HG03025 (cell line): ENCODE data around the gene C11orf58.
A peak's percentile ranks its signal among the peaks of the same experiment; 100 is the strongest.

Experiments used
- ATAC-seq: cut with Tn5 transposase; IDR thresholded peaks from one replicate; pipeline ENCODE4 v1.9.1; 2021; ENCODE audit warnings: mild to moderate bottlenecking, moderate library complexity; ENCODE audit not compliant: unreplicated experiment, low FRiP score

Gene C11orf58

DNA sequence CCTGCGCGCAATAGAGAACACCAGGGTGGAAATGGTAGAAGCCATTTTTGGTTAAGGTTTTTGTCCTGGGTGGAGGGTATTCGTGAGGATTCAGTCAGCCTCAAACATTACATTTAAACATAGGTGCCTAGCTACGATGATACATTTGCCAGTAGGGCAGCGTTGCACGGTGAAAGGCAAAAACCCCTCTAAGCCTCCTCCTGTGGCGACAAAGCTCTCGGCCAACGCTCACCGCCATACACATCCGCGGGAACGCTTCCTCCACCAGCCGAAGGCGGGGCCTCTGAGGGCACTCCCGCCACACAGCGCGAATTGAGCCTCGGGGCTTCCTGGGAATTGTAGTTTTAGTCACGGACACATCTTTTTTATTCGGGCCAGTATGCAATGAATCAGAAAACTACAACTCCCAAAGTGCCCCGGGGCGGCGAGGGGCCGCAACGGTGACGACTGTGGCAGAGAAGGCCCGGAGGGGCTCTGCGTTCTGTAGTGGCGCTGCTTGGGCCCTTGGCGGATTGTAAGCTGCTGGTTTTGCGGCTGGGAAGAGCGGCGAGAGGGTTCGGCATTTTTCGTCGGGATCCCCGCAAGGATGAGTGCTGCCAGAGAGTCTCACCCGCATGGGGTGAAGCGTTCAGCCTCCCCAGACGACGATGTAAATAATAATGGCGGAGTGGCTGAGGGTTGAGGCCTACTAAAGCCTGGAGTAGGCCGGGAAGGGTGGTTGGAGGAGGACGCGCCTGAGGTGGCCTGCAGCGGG lies at the start of gene C11orf58:
TSS of gene C11orf58 (plus strand) at position 455 of the 754 bp plus-strand sequence. CDS start at position 587, 132 bp downstream.
- peak; percentile 97 for ATAC-seq

DNA sequence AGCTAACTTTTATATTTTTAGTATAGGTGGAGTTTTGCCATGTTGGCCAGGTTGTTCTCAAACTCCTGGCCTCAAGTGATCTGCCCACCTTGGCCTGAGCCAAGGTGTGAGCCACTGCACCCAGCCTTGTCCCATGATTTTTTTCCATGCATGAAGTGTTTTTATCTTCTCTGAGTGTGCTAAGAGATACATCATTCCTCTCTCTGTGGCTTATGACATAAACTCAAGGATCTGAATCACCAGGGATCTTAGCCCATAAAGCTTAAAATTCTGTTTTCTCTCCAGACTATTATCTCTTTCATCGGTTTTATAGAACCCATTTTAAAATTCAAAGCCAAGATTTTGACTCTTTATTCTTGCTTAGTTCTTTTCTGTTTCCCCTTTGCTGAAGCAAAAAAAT lies 48.4 kb upstream of the C11orf58 start:
- no peak for ATAC-seq

DNA sequence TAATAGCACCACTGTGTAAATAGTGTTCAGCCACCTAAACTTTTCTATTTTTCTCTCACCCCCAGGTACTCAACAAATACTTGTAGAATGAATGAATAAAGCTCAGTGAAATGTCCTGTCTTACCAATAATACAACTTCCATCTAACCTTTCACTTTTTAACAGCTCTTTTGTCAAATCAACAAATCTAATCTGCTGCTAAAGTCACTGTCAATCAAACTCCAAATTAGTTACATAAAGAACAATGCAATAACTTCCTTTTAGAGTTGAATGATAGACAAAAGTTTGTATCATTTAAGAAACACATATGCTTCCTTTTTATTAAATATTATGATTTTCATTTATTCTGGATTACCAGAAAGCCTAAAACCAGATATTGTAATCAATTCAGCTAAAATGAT lies 34.7 kb upstream of the C11orf58 start:
- ATAC-seq = no peak

DNA sequence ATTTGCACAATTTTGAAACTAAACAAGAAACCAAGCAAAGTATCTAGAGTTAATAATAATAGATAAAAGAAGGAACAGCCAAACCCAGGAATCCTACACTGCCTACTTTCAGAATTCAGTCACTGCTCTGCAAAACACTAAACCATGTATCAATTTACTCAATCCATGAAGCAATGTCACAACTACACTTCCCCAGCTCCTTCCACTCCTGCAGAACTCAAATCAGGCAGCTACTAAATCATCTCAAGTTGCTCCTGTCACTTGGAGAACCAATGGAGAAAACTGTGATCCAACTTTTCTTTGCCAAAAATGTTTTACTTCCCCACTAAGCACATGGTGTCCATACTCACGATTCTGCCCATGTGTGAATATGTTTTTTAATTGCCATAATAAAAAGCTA lies 24.9 kb upstream of the C11orf58 start:
- no peak for ATAC-seq

DNA sequence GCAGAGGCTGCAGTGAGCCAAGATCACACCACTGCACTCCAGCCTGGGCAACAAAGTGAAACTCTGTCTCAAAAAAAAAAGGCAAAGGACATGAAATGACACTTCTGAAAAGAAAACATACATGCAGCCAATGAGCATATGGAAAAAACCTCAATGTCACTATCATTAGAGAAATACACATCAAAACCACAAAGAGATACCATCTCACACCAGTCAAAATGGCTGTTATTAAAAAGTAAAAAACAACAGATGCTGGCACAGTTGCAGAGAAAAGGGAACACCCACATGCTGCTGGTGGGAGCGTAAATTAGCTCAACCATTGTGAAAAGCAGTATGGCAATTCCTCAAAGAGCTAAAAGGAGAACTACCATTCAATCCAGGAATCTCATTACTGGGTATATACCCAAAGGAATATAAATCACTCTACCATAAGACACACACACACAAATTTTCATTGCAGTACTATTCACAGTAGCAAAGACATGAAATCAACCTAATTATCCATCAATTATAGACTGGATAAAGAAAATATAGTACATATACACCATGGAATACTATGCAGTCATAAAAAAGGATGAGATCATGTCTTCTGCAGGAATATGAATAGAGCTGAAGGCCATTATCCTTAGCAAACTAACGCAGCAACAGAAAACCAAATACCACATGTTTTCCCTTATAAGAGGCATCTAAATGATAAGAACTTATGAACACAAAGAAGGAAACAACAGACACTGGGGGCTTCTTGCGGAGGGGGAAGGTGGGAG lies 15.7 kb upstream of the C11orf58 start:
- ATAC-seq = no peak

DNA sequence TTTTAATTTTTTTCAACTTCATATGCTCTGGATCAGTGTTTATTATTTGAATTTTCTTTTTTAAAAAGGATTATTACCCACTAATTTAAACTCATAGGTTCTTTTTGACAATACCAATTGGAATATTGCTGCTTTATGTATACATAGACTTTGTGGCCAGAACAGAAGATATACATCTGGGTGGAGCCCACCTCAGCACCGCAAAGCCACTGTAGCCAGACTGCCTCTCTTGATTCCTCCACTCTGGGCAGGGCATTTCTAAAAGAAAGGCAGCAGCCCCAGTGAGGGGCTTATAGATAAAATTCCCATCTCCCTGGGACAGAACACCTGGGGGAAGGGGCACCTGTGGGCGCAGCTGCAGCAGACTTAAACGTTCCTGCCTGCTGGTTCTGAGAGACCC lies 10.6 kb upstream of the C11orf58 start:
- ATAC-seq = no peak

DNA sequence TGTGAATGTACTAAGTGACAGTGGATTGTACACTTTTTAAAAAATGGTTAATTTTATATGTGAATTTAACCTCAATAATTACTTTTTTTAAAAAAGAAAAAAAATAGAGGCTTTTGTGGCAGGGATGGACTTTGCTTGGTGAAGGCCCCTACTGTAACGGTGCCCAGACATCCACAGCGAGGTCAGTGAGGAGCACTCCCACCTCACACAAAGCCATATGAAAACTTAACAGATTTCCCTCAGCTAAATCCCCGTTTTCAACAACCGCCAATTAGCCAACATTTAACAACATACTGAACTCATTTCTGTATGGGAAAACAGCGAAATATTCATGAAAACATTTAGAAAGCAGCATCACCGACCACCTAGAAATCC lies 642 bp upstream of the C11orf58 start:
- peak; percentile 8 for ATAC-seq

DNA sequence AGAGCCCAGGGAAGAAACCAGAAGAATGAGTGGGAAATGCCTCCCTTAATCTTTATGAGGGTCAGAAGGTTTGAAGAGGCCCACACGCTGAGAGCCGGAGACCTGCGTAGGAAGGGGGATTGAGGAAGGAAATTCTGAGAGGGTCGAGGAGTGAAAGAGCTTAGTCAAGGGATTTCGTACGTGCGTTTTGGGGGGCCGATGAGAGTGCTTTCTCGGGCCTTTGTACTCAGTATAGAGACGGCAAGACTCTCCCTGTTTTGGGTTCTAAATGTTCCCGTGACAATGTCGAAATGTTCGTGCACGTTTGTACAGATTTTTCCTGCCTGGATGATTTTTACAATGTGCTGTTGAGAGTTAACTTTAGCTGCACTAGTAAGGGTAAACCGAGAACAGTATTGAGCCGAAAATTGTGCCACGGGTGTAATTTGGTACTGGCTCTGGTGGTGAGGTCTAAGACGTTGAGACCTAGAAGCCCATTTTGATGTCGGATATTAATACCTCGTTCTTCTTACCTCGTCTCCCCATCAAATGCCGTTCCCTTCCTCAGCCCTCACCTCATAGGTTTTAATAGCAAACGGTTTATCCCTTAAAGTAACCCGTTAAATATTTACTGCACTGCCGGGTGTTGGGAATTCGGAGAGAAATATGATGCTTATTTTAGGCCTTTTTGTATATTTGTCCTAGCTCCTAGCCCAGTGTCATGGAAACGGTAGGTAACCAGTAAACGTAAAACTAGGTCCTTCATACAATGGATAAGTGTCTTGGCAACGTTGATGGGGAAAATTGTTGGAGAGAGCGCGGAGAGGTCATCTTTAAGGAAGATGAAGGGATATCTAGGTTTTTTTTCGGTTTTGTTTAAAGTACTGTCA lies 734 bp downstream of the C11orf58 start:
- peak; percentile 2 for ATAC-seq

DNA sequence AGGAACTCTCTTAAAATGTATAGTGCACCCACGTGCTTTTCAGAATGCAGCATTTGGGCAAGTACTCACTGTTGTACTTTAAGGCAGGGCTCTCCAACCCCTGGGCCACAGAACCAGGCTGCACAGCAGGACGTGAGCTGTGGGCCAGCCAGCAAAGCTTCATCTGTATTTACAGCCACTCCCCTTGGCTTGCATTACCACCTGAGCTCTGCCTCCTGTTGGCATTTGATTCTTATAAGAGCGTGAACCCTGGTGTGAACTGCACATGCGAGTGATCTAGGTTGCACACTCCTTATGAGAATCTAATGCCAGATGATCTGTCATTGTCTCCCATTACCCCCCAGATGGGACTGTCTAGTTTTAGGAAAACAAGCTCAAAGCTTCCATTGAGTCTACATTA lies 3.0 kb downstream of the C11orf58 start:
- ATAC-seq = no peak

DNA sequence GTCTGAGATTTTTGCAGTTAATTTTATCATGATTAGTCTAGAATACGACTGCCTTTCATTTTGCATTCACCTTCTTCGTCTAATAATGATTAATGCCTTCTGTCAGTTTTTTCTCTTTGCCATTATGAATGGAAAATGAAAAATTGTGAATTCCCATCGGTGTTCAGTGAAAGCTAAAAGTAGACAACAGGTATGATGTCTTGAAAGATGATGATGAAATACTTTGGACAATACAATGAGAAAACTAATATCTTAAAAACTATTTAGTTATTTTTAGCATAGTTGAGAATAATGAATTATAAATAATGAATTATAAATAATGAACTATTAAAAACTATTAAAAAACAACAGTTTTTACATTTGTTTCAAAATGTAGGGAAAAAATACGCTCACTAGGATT lies 5.0 kb downstream of the C11orf58 start:
- ATAC-seq = no peak

DNA sequence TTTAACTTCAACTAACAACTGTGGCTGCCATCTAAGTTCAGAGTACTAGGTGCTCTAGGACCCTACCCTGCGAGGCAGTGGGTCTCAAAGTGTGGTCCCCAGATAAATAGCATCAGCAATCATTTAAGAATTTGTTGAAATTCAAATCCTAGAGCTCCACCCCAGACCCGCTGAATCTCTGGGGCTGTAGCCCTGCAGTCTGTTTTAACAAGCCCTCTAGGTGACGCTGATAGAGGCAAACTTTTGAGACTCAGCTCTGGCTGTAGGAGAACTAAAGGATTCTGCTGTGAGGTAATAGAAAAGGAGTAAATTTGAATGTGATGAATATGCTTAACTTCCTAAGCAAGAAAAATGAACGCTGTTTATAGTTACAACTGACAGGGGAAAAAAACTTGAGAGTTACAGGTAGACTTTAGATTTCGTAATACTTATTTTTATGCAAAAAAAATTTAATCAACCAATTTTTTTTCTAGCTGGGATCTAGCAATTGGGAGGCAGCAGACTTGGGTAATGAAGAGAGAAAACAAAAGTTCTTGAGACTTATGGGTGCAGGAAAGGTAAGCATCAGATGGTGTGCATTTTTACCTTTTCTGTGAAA lies 5.8 kb downstream of the C11orf58 start:
- ATAC-seq = no peak

DNA sequence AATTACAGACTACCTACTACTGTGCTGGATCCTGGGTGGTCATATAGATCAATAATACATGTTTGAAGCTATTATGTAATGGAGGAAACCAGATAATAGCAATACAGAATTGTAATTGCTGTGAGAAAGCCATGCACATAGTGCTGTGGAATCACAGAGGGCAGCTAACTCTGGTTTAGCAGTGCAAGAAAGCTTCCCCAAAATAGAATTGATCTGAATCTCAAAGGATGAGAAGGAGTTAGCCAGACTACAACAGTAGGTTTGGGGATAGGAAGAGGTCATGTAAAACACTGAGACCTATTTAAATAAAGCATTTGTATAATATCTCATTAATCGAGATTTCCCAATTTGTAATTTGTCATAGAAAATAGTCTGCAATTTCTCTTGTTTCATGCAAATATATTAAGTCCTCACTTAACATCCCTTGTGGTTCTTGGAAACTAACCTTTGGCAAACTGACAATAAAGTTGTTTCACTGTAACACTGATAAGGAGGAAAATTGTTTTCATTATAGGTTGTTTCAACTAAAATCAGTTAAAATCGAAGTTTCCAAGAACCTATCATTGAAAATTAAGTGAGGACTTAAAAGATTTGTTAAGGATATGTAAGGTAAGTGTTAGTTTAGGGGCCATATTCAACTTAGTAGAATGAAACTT lies 7.6 kb downstream of the C11orf58 start:
- ATAC-seq = no peak

DNA sequence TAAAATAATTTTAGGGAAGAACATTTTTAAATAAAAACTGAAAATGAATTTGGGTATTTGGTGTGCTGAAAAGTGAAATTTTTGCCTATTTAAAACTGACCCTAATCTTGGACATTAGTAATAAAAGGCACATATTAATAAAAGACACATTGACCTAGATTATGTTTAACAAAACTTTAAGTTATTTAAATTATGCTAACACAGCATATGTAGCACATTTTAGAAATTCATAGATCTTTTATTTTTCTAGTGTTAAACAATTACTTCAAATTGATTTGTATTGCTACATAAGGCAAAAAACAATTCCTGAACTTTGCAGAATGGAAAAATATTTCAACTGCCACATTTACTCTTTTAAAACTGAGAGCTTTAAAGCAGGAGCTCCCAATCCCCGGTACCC lies 10.6 kb downstream of the C11orf58 start:
- no peak for ATAC-seq

DNA sequence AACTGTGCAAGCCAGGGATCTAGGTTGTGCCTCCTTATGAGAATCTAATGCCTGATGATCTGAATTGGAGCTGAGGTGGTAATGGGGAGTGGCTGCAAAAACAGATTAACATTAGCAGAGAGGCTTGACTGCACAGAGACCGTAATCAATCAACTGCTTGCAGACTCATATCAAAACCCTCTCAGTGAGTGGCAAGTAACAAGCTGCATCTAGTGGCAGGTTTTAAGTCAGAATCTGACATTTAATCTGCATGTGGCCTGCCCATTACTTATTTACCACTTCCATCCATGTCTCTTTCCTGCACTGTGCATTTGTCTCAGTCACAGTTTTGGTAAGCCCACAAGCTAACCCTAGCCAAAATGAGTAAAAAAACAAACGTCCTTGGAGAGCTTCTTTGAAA lies 11.2 kb downstream of the C11orf58 start:
- no peak for ATAC-seq

DNA sequence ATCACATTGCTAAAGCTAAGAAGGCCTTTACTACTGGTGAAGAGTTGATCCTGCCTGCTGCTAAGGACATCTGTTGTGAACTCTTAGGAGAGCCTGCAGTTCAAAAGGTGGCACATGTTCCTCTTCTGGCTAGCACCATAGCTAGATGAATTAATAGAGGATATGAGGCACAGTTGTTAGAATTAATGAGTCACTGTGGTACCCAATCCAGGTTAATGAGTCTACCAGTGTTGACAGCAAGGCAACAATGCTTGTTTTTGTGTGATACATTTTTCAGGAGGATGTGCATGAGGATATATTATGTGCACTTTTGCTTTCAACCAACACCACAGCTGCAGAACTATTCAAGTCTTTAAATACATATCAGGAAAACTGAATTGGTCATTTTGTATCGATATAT lies 12.0 kb downstream of the C11orf58 start:
- no peak for ATAC-seq

DNA sequence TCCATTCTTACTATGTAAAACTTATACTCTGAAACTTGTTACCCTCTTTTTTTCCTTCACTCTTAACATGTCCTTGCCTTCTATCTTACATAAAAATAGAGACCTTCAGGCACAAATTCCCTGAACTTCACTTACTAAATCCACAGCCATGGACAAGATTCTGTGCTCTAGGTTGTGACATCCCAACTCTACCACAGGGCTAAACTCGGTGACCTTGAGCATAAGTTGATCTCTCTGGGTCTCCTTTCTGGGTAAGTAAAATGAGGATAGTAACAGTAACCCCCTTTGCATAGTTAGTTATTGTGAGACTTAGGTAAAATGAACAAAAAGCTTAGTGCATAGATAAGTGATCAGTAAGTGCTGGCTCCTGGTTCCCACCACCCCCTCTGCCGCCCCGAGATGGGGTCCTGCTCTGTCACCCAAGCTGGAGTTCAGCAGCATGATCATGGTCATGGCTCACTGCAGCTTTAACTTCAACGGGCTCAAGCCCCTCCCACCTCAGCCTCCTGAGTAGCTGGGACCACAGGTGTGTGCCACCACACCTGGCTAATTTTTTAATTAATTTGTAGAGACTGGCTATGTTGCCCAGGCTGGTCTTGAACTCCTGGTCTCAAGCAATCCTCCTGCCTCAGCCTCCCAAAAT lies 20.1 kb downstream of the C11orf58 start:
- no peak for ATAC-seq

DNA sequence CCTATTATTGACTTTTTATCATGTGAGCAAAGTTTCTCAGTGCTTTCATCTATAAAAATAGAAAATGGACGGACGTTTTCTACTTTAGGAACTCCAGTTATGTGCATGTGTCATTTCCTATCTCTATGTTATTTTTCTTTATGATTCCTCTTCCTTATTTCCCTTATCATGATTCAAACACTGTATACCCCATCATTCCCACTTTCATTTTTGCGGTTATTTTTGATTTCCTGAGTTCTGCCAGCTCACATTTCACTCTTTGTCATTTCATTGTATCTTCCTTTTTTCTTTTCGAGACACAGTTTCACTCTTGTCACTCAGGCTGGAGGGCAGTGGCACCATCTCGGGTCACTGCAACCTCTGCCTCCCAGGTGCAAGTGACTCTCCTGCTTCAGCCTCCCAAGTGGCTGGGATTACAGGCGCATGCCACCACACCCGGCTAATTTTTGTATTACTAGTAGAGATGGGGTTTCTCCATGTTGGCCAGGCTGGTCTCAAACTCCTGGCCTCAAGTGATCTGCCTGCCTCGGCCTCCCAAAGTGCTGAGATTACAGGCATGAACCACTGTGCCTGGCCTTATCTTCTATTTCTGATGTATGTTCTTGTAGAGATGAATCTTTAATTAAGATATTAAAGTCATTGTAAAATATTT lies 21.5 kb downstream of the C11orf58 start:
- ATAC-seq = no peak

DNA sequence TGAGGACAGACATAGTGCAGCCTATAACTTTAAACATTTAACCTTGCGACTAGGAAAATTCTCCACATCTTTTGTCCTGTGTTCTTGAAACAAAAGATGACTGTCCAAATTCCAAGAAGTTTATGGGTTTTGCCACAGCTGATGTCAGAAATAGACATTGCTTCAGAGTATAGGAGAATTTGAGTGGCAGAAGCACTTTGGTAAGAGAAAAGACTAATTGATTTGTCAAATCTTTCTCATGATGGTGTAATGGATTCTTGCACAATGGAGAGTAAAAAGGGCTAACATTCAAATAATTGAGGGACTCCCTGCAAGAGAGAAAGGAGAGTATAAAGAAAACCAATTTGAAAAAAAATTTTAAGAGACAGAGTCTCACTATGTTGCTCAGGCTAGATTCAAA lies 25.3 kb downstream of the C11orf58 start:
- ATAC-seq = no peak

DNA sequence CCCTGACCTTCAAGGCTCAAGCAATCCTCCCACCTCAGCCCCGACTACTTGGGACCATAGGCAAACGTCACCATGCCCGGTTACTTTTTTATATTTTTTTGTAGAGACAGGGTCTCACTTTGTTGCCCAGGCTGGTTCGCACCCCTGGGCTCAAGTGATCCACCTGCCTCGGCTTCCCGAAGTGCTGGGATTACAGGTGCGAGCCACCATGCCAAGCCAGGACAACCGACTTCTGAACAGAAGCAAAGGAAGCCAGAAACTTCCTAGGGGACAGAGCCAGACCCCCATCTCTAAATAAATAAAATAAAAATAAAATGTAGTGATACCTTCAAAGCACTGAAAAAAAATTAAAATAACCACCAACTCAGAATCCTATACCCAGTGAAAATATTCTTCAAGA lies 26.4 kb downstream of the C11orf58 start:
- ATAC-seq = no peak
